ENCODE results near the gene GFAP.
"Not testable (repeated sequence)": the region's sequence is repeated elsewhere in the genome, so short reads cannot be mapped to it uniquely, and the experiment has no call there.

GFAP gene

GRCh38 chr17:44915321-44915726 is at the start of gene GFAP:
GFAP (minus strand) TSS chr17:44915500; CDS start chr17:44915486, 14 bp downstream.
- no peak for DNase-seq

GRCh38 chr17:44961921-44962350 is 46.6 kb upstream of the GFAP start:
- DNase-seq, result no peak

GRCh38 chr17:44960691-44961090 is 45.4 kb upstream of the GFAP start:
- DNase-seq, result no peak

- no peak for DNase-seq
These were observed 44.7 kb upstream of the GFAP start for GRCh38 chr17:44959821-44960531.

GRCh38 chr17:44956998-44957981 is 42.0 kb upstream of the GFAP start:
- no peak for DNase-seq

GRCh38 chr17:44955674-44956425 is 40.5 kb upstream of the GFAP start:
- no peak for DNase-seq

- DNase-seq, result no peak
These were observed 37.7 kb upstream of the GFAP start for GRCh38 chr17:44952946-44953475.

- DNase-seq, result no peak
These were observed 33.1 kb upstream of the GFAP start for GRCh38 chr17:44948315-44948795.

GRCh38 chr17:44947461-44948314 is 32.4 kb upstream of the GFAP start, which contains the start of gene KIF18B:
KIF18B (minus strand) TSS chr17:44947773; CDS start chr17:44936344, 11,429 bp downstream.
- DNase-seq, result peak; percentile 81

- DNase-seq, result not testable (repeated sequence)
These were observed 30.4 kb upstream of the GFAP start for GRCh38 chr17:44945652-44946051.

GRCh38 chr17:44942456-44942855 is 27.2 kb upstream of the GFAP start:
- no peak for DNase-seq

- DNase-seq, result no peak
These were observed 26.5 kb upstream of the GFAP start for GRCh38 chr17:44941712-44942331.

- no peak for DNase-seq
These were observed 25.5 kb upstream of the GFAP start for GRCh38 chr17:44940768-44941167.

- no peak for DNase-seq
These were observed 25.0 kb upstream of the GFAP start for GRCh38 chr17:44940317-44940716.

GRCh38 chr17:44935116-44935515 is 19.8 kb upstream of the GFAP start:
- DNase-seq, result no peak

- no peak for DNase-seq
These were observed 19.4 kb upstream of the GFAP start for GRCh38 chr17:44934745-44935105.

- no peak for DNase-seq
These were observed 18.8 kb upstream of the GFAP start for GRCh38 chr17:44933824-44934744.

- DNase-seq, result no peak
These were observed 17.4 kb upstream of the GFAP start for GRCh38 chr17:44932787-44933097.

- no peak for DNase-seq
These were observed 16.9 kb upstream of the GFAP start for GRCh38 chr17:44932096-44932786.

- DNase-seq, result no peak
These were observed 16.1 kb upstream of the GFAP start for GRCh38 chr17:44931376-44931775.
